Sigmoid colon (tissue), 7 donors: Measurements from ENCODE around the gene EIF4EBP2. TPM values are rescaled to one million over a fixed set of nuclear protein-coding genes. Genes with fewer than 3 reads are reported as not detected.
A peak's percentile ranks its signal among the peaks of the same experiment; 100 is the strongest.

Experiments used
- DNase-seq: peaks from one replicate; pipeline ENCODE4 v3.0.0-alpha.2; 2019
- H3K27ac ChIP-seq, 4 donors: fragments of 200-600 bp; sonication (generic); one replicate each; pipeline ENCODE4 v1.5.1; 2016 to 2019; ENCODE audit warnings: mild to moderate bottlenecking in 1 of 4
- H3K27me3 ChIP-seq, 3 donors: fragments of 200-600 bp; sonication (generic); one replicate each; pipeline ENCODE4 v1.5.1; 2019; ENCODE audit warnings: mild to moderate bottlenecking in 1 of 3
- H3K36me3 ChIP-seq, 4 donors: fragments of 200-600 bp; sonication (generic); one replicate each; pipeline ENCODE4 v1.5.1; 2016 to 2019
- H3K4me1 ChIP-seq, 4 donors: fragments of 200-600 bp; sonication (generic); one replicate each; pipeline ENCODE4 v1.5.1; 2017 to 2019
- H3K4me3 ChIP-seq, 4 donors: fragments of 200-600 bp; sonication (generic); one replicate each; pipeline ENCODE4 v1.5.1; 2017 to 2019; ENCODE audit warnings: mild to moderate bottlenecking in 2 of 4, moderate library complexity in 1 of 4
- H3K9me3 ChIP-seq, 4 donors: fragments of 200-600 bp in 3 of 4; sonication (generic) in 3 of 4; one replicate each; pipeline versions ENCODE4 v1.5.1 to v1.6.1; 2013 to 2019
- EP300 ChIP-seq, 4 donors: sonication (generic); formaldehyde crosslinking; IDR thresholded peaks; one replicate each; pipeline ENCODE4 v1.6.1; 2017; ENCODE audit warnings: antibody characterized with exemption in 4 of 4
- POLR2A ChIP-seq, 2 donors: fragments of 450-650 bp; IDR thresholded peaks; one replicate each; pipeline ENCODE4 v1.6.1; 2016; ENCODE audit warnings: antibody characterized with exemption in 2 of 2, mild to moderate bottlenecking in 2 of 2, moderate library complexity in 2 of 2
- POLR2AphosphoS5 ChIP-seq, 4 donors: sonication (generic); formaldehyde crosslinking; IDR thresholded peaks; one replicate each; pipeline ENCODE4 v1.6.1; 2017; ENCODE audit warnings: antibody characterized with exemption in 4 of 4
- WGBS, 2 donors: extraction: QIAGEN DNeasy Blood & Tissue Kit; methylation state at CpG; one replicate each; pipeline ENCODE4 v1.1.7; 2013; 5-methylcytosine and 5-hydroxymethylcytosine counted together
- intact Hi-C: fragments of 100-400 bp; cut with DNase I; formaldehyde crosslinking; loops from one replicate; pipeline ENCODE4 v1.15.1; 2023
- polyA plus RNA-seq, 3 donors: library from polyadenylated mRNA; stranded (reverse); fragments of 200-250 nt; gene quantifications; one replicate each; pipeline ENCODE4 v1.2.3, GENCODE V29; 2013
- total RNA-seq, 4 donors: library from RNA; depleted of rRNA; stranded (reverse); fragments of >200 nt; gene quantifications; one replicate each; pipeline ENCODE4 v1.1.0, GENCODE V29; 2016
- TF ChIP-seq, protein P1 (sequence below), 4 experiments: fragments of 450-650 bp in 3 of 4; fragments of 200-600 bp in 1 of 4; IDR thresholded peaks; one replicate each; pipeline ENCODE4 v1.5.1; 2016 to 2019; ENCODE audit warnings: antibody characterized with exemption in 4 of 4, mild to moderate bottlenecking in 3 of 4, moderate library complexity in 2 of 4
- donor health status: healthy with polysubstance abuse.
- donor health status: Bipolar disorder and iron deficiency.
- donor health status: healthy.

The EIF4EBP2 gene
- total and polyA plus RNA-seq, 7 donors: 34.7 to 102 (median 73.1) TPM

- intact Hi-C loops: no loop called here
- Histone ChIP-seq H3K9me3 (no peaks in the 10 kb centered on the region), H3K27ac (peak overlapping the region in 1 of 4 donors; percentile 5), H3K27me3 (no peaks in the 10 kb centered on the region), H3K36me3 (peaks cover 33 to 100% (median 58%) of the 10 kb centered on the region in 4 donors), H3K4me1 (peaks cover 0 to 46% (median 35%) of the 10 kb centered on the region in 4 donors), H3K4me3 (no peak overlapping the region)
- WGBS, 2 donors: 15 to 71% methylated on average over 3 of the region's 3 CpGs
- TF ChIP-seq, protein P1, sequence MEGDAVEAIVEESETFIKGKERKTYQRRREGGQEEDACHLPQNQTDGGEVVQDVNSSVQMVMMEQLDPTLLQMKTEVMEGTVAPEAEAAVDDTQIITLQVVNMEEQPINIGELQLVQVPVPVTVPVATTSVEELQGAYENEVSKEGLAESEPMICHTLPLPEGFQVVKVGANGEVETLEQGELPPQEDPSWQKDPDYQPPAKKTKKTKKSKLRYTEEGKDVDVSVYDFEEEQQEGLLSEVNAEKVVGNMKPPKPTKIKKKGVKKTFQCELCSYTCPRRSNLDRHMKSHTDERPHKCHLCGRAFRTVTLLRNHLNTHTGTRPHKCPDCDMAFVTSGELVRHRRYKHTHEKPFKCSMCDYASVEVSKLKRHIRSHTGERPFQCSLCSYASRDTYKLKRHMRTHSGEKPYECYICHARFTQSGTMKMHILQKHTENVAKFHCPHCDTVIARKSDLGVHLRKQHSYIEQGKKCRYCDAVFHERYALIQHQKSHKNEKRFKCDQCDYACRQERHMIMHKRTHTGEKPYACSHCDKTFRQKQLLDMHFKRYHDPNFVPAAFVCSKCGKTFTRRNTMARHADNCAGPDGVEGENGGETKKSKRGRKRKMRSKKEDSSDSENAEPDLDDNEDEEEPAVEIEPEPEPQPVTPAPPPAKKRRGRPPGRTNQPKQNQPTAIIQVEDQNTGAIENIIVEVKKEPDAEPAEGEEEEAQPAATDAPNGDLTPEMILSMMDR (IDR thresholded peaks at IDR 0.05): no peak
- no peak for TF ChIP-seq POLR2A (IDR thresholded peaks at IDR 0.05)
- no peak for TF ChIP-seq POLR2AphosphoS5 (IDR thresholded peaks at IDR 0.05)
- TF ChIP-seq EP300 (IDR thresholded peaks at IDR 0.05): no peak
- no peak for DNase-seq
Observed at GRCh38 chr10:70425096-70425495, 21.2 kb downstream of the EIF4EBP2 start.

GRCh38 chr10:70426823-70427222, 22.9 kb downstream of the EIF4EBP2 start:
- no peak for TF ChIP-seq EP300 (IDR thresholded peaks at IDR 0.05)
- Histone ChIP-seq H3K4me1 (peaks cover 0 to 63% (median 52%) of the 10 kb centered on the region in 4 donors), H3K27me3 (no peaks in the 10 kb centered on the region), H3K27ac (peak overlapping the region in 2 of 4 donors; percentile 44 to 54), H3K9me3 (no peaks in the 10 kb centered on the region), H3K36me3 (peaks cover 28 to 83% (median 42%) of the 10 kb centered on the region in 4 donors), H3K4me3 (no peak overlapping the region)
- intact Hi-C loops: no loop called here
- no peak for DNase-seq
- 79 to 83% methylated on average over 3 of the region's 3 CpGs for WGBS, 2 donors

GRCh38 chr10:70430493-70431445, 26.8 kb downstream of the EIF4EBP2 start:
- Histone ChIP-seq H3K9me3 (no peaks in the 10 kb centered on the region), H3K27ac (peak overlapping the region; percentile 79 to 85 (median 80)), H3K4me3 (no peak overlapping the region), H3K36me3 (peaks cover 2 to 44% (median 17%) of the 10 kb centered on the region in 4 donors), H3K27me3 (no peaks in the 10 kb centered on the region), H3K4me1 (peaks cover 0 to 63% (median 54%) of the 10 kb centered on the region in 4 donors)
- peak; percentile 92 for DNase-seq
- intact Hi-C loops: no loop called here
- WGBS, 2 donors: 39 to 53% methylated on average over 6 of the region's 6 CpGs
- TF ChIP-seq EP300 (IDR thresholded peaks at IDR 0.05): peak; percentile 62 to 91 (median 84)
- TF ChIP-seq POLR2A (IDR thresholded peaks at IDR 0.05): no peak
- TF ChIP-seq POLR2AphosphoS5 (IDR thresholded peaks at IDR 0.05): peak; percentile 78 to 86 (median 82)
- TF ChIP-seq, protein P1 (IDR thresholded peaks at IDR 0.05): peak in 1 of 4 experiments; percentile 22

DNA sequence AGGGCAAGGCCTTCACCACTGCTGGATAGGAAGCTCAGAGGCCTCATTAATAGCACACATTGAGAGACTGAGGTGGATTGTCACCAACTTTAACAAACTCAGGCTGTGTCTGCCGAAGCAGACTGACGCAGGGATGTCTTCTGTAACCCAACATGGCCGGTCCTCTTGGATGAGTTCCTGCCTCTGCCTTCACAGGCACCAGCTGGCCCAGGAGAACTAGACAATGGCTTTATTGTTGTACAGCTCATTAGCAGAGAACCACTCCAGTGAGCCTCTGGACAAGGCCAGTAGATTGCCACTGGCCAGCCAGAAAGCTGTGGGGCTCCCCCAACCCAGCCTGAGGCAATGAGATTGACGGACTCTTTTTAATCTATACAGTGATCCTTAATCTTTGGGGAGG, 28.2 kb downstream of the EIF4EBP2 start:
- H3K27ac ChIP-seq: peak overlapping the region; percentile 79 to 85 (median 80)
- peak; percentile 61 for DNase-seq

More for the DNA sequence above, 28.2 kb downstream of the EIF4EBP2 start:
- intact Hi-C loops: no loop called here
- no peaks in the 10 kb centered on the region for H3K27me3 ChIP-seq
- TF ChIP-seq POLR2AphosphoS5 (IDR thresholded peaks at IDR 0.05): peak in 1 of 4 donors; percentile 19
- no peak for TF ChIP-seq EP300 (IDR thresholded peaks at IDR 0.05)
- TF ChIP-seq, protein P1 (IDR thresholded peaks at IDR 0.05): no peak
- TF ChIP-seq POLR2A (IDR thresholded peaks at IDR 0.05): no peak
- WGBS, 2 donors: 39 to 59% methylated on average over 4 of the region's 4 CpGs
- peaks cover 0 to 50% (median 46%) of the 10 kb centered on the region in 4 donors for H3K4me1 ChIP-seq
- no peaks in the 10 kb centered on the region for H3K9me3 ChIP-seq
- H3K36me3 ChIP-seq: peaks cover 0 to 31% (median 15%) of the 10 kb centered on the region in 4 donors
- no peak overlapping the region for H3K4me3 ChIP-seq
